Measurements from ENCODE around the gene HLX.

DNA sequence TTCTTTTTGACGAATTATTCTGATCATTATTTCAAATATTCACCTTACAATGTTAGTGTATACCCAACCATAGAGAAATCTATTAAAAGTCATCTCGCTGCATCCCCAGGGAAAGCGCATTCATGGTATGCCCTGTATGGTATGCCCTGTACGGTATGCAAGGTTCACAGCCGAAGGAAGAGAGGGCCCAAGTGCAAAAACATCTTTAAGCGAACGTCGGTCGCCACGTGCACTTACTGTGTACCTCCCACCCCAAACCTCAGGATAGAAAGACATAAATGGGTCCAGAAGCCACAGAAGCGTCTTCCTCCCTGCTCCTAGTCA lies 14.4 kb downstream of the HLX start:
- TF ChIP-seq CTCF (conservative IDR thresholded peaks at IDR 0.05 in 1 of 2, IDR thresholded peaks at IDR 0.05 in 1 of 2; ENCODE audit: extremely low read depth in 1 of 2, insufficient read depth in 1 of 2, low read depth in 1 of 2, low read length in 2 of 2): no peak
- no peak for TF ChIP-seq EZH2 (IDR thresholded peaks at IDR 0.05; ENCODE audit: borderline replicate concordance, low read length)
